22Rv1 (cell line): ENCODE measurements around the gene C16orf54.
"Not testable (repeated sequence)": the region's sequence is repeated elsewhere in the genome, so short reads cannot be mapped to it uniquely, and the experiment has no call there.

ENCODE experiments used
- ZFX ChIP-seq: fragments of 450-650 bp; IDR thresholded peaks from 2 replicates; pipeline ENCODE4 v1.6.1; 2017; ENCODE audit warnings: antibody characterized with exemption, borderline replicate concordance
- TF ChIP-seq, protein P1 (sequence below): fragments of 450-650 bp; IDR thresholded peaks from 2 replicates; pipeline ENCODE4 v1.5.1; 2017; ENCODE audit warnings: mild to moderate bottlenecking

DNA sequence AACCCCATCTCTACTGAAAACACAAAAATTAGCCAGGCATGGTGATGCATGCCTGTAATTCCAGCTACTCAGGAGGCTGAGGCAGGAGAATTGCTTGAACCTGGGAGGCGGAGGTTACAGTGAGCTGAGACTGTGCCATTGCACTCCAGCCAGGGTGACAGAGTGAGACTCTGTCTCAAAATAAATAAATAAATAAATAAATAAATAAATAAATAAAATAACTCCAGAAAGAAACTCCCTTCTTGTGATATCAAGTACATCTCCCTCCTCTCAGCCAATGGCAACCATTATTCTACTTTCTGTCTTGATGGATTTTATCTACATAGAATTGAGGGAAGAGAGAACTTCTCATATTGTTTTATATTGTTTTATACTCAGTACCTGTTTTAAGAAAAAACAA is 38.6 kb downstream of the C16orf54 start:
- TF ChIP-seq, protein P1, sequence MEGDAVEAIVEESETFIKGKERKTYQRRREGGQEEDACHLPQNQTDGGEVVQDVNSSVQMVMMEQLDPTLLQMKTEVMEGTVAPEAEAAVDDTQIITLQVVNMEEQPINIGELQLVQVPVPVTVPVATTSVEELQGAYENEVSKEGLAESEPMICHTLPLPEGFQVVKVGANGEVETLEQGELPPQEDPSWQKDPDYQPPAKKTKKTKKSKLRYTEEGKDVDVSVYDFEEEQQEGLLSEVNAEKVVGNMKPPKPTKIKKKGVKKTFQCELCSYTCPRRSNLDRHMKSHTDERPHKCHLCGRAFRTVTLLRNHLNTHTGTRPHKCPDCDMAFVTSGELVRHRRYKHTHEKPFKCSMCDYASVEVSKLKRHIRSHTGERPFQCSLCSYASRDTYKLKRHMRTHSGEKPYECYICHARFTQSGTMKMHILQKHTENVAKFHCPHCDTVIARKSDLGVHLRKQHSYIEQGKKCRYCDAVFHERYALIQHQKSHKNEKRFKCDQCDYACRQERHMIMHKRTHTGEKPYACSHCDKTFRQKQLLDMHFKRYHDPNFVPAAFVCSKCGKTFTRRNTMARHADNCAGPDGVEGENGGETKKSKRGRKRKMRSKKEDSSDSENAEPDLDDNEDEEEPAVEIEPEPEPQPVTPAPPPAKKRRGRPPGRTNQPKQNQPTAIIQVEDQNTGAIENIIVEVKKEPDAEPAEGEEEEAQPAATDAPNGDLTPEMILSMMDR, result not testable (repeated sequence)
- TF ChIP-seq ZFX, result not testable (repeated sequence)
